ENCODE measurements around the gene BIVM. TPM values are rescaled to one million over a fixed set of nuclear protein-coding genes. Genes with fewer than 3 reads are reported as not detected.

Gene BIVM
- total RNA-seq, 1 donor from 2014 or later, result 13.3 TPM

- no peaks in the 10 kb centered on the region for H3K9me3 ChIP-seq (ENCODE audit: insufficient read depth, low read depth, low read length)
- H3K4me2 ChIP-seq (ENCODE audit: low read length), result no peak overlapping the region
- H3K4me3 ChIP-seq (ENCODE audit: insufficient read depth, low read depth, low read length), result no peak overlapping the region
- Mint-ChIP-seq H3K27me3 (ENCODE audit: low read depth, unreplicated experiment) (no peaks in the 10 kb centered on the region), H3K27ac (ENCODE audit: unreplicated experiment) (no peak overlapping the region), H3K4me1 (ENCODE audit: low read depth, unreplicated experiment) (peaks cover 14% of the 10 kb centered on the region), H3K9me3 (ENCODE audit: unreplicated experiment) (peaks cover 2% of the 10 kb centered on the region), H3K4me3 (ENCODE audit: unreplicated experiment) (no peak overlapping the region), H3K36me3 (ENCODE audit: low read depth, unreplicated experiment) (no peaks in the 10 kb centered on the region)
- no peaks in the 10 kb centered on the region for H3K79me2 ChIP-seq (ENCODE audit: insufficient read depth, low read length)
- no peak overlapping the region for H2AFZ ChIP-seq (ENCODE audit: low read depth, low read length)
- no peaks in the 10 kb centered on the region for H4K20me1 ChIP-seq (ENCODE audit: insufficient read depth, low read length)
- no peak for TF ChIP-seq EZH2 (IDR thresholded peaks at IDR 0.05; ENCODE audit: insufficient read depth, low read length)
- TF ChIP-seq CTCF (IDR thresholded peaks at IDR 0.05; ENCODE audit: insufficient read depth, low read depth, low read length), result no peak
- peaks cover 1% of the 10 kb centered on the region for H3K36me3 ChIP-seq (ENCODE audit: insufficient read depth, low read length)
- FAIRE-seq (no peak), DNase-seq (ENCODE audit: low read depth) (no peak)
- no peak overlapping the region for H3K27ac ChIP-seq (ENCODE audit: low read depth, low read length)
- no peak overlapping the region for H3K9ac ChIP-seq (ENCODE audit: low read length)
- H3K27me3 ChIP-seq (ENCODE audit: insufficient read depth, low read length), result no peaks in the 10 kb centered on the region
- peaks cover 5% of the 10 kb centered on the region for H3K4me1 ChIP-seq (ENCODE audit: insufficient read depth, low read length)
Observed at GRCh38 chr13:102881819-102882686, 83.1 kb downstream of the BIVM start.

Other genes starting within 250 kb of the BIVM start
- 36.5 and 37.6 TPM in 2 replicates for gene TPP2, start 202.1 kb upstream of the BIVM start, total RNA-seq
- not detected in 2 replicates for gene METTL21C, start 104.1 kb upstream of the BIVM start, total RNA-seq
- 5.7 and 5.8 TPM in 2 replicates for gene TEX30, start 25.3 kb upstream of the BIVM start, total RNA-seq
- gene POGLUT2, start 143 bp upstream of the BIVM start, total RNA-seq, result 15.1 and 16.8 TPM in 2 replicates
- 42.9 and 51.4 TPM in 2 replicates for gene ERCC5, start 46.9 kb downstream of the BIVM start, total RNA-seq